ENCODE data around the gene IFI44.

Gene IFI44

DNA sequence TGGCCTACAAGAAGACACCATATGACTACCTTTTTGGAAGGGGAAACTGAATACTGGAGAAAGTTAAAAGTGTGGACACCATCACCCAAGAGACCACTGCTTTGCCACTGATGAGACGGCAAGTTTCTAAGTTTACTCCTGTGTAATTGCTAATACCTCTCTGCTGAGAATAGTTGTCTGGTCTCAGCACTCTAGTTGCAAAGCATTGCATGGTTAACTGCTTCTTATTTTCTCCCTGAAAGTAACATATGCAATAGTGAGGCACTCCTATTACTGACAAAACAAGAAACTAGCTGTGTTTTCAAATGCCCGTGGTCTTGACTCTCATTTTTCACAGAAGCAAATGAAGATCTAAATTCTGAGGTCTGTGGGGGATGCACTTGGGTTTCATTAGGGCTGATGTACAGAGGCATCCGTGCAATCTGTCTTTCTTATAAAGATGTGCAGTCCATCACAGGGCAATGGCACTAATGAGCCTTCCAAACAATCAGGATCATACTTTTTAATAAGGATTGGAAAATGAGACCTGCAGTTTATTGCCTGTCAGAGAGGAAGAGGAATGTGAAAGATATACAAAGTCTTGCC is 62.9 kb downstream of the IFI44 start:
- DNase-seq = no peak

GRCh38 chr1:78713297-78713696 is 63.7 kb downstream of the IFI44 start:
- DNase-seq = no peak
